Bronchial epithelial cell (primary cell): ENCODE results near the gene CAP1. TPM values are rescaled to one million over a fixed set of nuclear protein-coding genes. Genes with fewer than 3 reads are reported as not detected.

ENCODE experiments used
- DNase-seq: peaks from one replicate; pipeline ENCODE4 v3.0.0-alpha.2; 2010; ENCODE audit warnings: low read depth
- FAIRE-seq: peaks from 2 replicates; lab custom pipeline; 2011; peaks lifted over from hg19 to GRCh38; lab: Jason Lieb, UNC
- H3K27me3 ChIP-seq: 2 replicates; pipeline ENCODE4 v1.5.1; 2011; ENCODE audit warnings: low read length; ENCODE audit not compliant: control insufficient read depth, insufficient read depth
- H3K36me3 ChIP-seq: 2 replicates; pipeline ENCODE4 v1.5.1; 2011; ENCODE audit warnings: low read length; ENCODE audit not compliant: control insufficient read depth, insufficient read depth
- H3K4me3 ChIP-seq: 2 replicates; pipeline ENCODE4 v1.5.1; 2011; ENCODE audit warnings: mild to moderate bottlenecking, low read depth, low read length, control low read depth
- total RNA-seq: library from RNA; depleted of rRNA; stranded (reverse); fragments of >200 nt; gene quantifications from 2 replicates; pipeline ENCODE4 v1.2.1, GENCODE V29; 2014
- TF ChIP-seq, protein P1 (sequence below): IDR thresholded peaks from 2 replicates; pipeline ENCODE4 v1.5.1; 2011; ENCODE audit warnings: mild to moderate bottlenecking, moderate library complexity, low read length, control low read depth, inconsistent platforms; ENCODE audit not compliant: insufficient read depth, severe bottlenecking

The CAP1 gene
- total RNA-seq, 1 donor from 2014 or later: 359 TPM

DNA sequence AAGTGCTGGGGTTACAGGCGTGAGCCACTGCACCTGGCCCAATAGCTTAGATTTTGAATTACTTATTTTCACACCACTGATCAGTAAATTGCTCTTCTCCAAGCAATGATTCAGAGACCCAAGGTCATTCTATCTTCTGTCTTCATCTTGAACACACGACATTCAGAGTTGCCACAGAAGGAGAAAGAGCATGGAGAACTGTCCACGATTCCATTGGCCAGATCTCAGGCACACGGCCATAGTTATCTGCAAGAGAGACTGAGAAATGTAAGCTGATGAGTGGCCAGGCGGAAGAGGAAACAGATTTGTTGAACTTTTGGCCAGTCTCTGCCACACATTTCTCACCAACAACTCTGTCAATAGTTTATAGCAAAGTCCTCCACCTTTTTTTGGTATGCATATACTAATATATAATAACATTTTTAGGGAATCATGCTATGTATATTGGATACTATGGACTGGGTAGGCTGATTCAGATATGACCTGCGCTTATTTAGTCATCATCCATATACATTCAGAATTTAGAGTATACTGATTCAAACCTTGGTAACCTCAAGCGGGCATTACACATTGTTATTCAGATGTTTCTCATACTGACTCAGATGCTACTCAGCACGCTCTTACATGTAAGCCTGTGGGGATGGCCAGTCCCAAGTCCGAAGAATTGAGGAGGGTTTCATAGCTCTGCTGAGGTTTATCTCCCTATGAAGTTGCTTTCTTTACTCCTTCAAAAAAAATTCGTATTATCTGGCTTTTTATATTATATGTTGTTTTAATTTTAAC lies 25.5 kb upstream of the CAP1 start:
- no peak overlapping the region for H3K4me3 ChIP-seq
- DNase-seq: peak; percentile 100
- TF ChIP-seq, protein P1, sequence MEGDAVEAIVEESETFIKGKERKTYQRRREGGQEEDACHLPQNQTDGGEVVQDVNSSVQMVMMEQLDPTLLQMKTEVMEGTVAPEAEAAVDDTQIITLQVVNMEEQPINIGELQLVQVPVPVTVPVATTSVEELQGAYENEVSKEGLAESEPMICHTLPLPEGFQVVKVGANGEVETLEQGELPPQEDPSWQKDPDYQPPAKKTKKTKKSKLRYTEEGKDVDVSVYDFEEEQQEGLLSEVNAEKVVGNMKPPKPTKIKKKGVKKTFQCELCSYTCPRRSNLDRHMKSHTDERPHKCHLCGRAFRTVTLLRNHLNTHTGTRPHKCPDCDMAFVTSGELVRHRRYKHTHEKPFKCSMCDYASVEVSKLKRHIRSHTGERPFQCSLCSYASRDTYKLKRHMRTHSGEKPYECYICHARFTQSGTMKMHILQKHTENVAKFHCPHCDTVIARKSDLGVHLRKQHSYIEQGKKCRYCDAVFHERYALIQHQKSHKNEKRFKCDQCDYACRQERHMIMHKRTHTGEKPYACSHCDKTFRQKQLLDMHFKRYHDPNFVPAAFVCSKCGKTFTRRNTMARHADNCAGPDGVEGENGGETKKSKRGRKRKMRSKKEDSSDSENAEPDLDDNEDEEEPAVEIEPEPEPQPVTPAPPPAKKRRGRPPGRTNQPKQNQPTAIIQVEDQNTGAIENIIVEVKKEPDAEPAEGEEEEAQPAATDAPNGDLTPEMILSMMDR: no peak
- no peaks in the 10 kb centered on the region for H3K27me3 ChIP-seq
- H3K36me3 ChIP-seq: no peaks in the 10 kb centered on the region
- FAIRE-seq: no peak

DNA sequence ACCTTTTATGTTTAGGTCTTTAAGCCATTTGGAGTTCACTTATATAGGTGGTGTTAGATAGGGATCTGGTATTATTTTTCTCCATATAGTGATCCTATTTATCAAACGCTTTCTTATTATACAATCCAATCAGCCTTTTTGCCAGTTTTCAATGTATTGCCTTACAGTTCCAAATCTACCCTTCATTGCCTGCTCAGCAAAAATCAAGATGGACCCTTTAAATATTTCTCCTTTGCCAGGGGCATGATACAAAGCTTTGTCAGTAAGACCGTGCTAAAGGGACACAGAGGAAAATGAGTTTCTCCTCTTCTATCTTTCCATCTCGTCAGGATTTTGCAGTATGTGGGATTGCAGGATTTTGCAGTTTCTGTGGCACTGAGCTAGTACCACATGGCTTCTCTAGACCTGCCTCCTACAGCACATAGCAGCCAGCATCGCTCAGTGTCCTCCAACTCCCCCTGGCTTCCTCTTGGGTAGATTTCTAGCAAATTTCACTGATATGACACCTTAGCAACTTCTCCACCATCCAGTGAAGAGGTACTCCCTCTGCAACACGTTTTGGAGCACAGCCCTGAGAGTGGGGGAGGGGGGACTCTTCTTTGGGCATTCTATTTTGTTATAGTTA lies 22.5 kb upstream of the CAP1 start:
- Histone ChIP-seq H3K36me3 (no peaks in the 10 kb centered on the region), H3K27me3 (no peaks in the 10 kb centered on the region), H3K4me3 (no peak overlapping the region)
- no peak for DNase-seq
- FAIRE-seq: no peak
- TF ChIP-seq, protein P1: no peak

DNA sequence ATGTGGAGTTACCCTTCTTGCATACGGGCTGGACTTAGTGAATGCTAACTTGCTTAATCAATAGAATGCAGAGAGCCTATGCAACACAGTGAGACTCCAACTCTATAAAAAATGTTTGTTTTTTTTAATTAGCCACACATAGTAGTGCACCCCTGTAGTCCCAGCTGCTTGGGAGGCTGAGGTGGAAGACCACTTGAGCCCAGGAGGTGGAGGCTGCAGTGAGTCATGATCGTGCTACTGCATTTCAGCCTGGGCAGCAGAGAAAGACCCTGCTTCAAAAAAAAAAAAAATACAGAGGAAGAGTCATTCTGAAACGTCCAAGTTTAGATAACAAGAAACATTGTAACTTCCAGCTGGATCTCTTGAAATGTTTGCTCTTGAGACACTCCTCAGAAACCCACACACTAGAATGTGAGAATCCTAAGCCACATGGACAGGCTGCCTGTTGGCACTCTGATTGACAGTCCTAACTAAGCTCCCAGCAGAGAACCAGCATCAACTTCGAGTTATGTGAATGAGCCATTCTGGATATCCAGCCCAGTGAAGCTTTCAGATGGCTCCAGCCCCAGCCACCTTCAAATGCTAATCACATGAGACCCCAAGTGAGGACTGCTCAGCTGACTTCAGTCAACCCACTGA lies 20.0 kb upstream of the CAP1 start:
- H3K36me3 ChIP-seq: no peaks in the 10 kb centered on the region
- FAIRE-seq: no peak
- H3K4me3 ChIP-seq: no peak overlapping the region
- H3K27me3 ChIP-seq: no peaks in the 10 kb centered on the region
- DNase-seq: no peak
- TF ChIP-seq, protein P1: no peak

DNA sequence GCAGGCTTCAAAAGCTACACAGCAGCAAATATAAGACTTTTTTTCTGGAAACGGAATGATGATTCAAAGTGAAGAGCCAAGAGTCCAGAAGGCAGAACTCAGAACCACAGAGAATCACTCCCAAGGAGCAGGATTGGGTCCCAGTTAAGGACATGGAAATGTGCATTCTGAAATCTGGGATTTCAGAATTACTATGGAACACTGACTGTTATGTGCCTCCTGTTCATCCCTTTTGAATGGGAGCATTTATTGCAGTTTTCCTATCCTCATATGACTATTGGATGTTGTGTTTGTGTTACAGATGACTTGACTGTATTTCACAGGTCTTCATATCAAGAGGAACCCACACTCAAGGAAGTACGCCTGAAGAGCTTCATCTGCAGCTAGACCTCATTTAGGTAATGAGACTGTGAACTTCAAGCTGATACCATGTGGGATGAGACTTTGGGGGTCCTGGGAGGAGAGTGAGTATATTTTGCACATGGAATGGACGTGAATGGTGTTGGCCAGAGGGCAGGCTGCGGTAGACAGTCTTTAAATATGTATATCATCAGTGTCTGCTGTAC lies 17.1 kb upstream of the CAP1 start:
- TF ChIP-seq, protein P1: no peak
- Histone ChIP-seq H3K36me3 (no peaks in the 10 kb centered on the region), H3K4me3 (no peak overlapping the region), H3K27me3 (no peaks in the 10 kb centered on the region)
- DNase-seq (no peak), FAIRE-seq (no peak)

DNA sequence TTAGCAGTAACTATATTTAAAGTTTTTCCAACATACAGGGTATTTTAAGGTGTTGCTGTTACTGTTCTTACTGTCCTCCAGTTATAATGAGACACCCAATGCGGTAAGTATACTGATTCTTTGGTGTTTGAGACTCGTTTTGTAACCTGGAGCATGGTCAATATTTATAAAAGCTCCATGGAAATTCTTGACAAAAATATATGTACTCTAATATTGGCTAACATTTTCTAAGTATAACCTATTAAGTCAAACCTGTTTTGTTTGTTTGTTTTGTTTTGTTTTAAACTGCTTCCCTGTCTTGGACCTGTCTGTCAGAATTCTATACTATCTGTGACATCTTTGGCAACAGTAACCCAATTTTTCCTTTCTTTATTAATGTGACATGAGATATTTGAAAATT lies 15.9 kb upstream of the CAP1 start:
- H3K4me3 ChIP-seq: no peak overlapping the region
- FAIRE-seq: no peak
- TF ChIP-seq, protein P1: no peak
- no peaks in the 10 kb centered on the region for H3K36me3 ChIP-seq
- no peak for DNase-seq
- no peaks in the 10 kb centered on the region for H3K27me3 ChIP-seq
